ENCODE measurements around the gene SGMS2. TPM values are rescaled to one million over a fixed set of nuclear protein-coding genes. Genes with fewer than 3 reads are reported as not detected.

SGMS2 gene
- total RNA-seq, 1 experiment from 2014 or later = 58.7 TPM

DNA sequence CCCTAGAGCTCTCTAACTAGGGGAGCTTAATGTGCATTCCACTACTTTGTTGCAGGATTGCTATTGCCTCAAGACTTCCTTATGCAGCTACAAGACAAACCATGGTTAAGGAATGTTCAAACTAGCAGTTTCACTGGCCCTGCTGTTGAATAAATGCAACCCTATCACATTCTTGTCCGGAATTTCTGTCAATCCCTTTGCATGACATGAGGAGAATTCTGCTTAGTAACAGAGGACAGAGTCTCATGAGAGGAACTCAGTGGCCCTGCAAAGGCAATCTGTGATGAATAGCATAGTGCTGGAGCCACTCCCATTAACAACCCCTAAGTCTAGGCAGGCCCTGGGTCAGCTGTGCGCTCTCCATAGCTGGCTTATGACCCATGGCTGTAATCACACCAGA is 30.7 kb upstream of the SGMS2 start:
- Histone ChIP-seq H3K79me2 (ENCODE audit: low read length) (no peaks in the 10 kb centered on the region), H3K27me3 (ENCODE audit: low read length) (no peaks in the 10 kb centered on the region), H3K36me3 (ENCODE audit: low read depth, low read length) (no peaks in the 10 kb centered on the region), H3K4me1 (ENCODE audit: insufficient read depth, low read length) (peaks cover 7% of the 10 kb centered on the region; the same call in 1 of the 2 replicates), H3K4me3 (ENCODE audit: low read length) (no peak overlapping the region), H3K27ac (ENCODE audit: low read length) (no peak overlapping the region), H4K20me1 (ENCODE audit: low read length) (no peaks in the 10 kb centered on the region), H3K9me2 (replicated peaks; ENCODE audit: low read length) (no peaks in the 10 kb centered on the region), H3K4me2 (ENCODE audit: low read length) (no peak overlapping the region), H3K9ac (ENCODE audit: low read length) (no peak overlapping the region), H3K9me3 (ENCODE audit: low read length) (no peaks in the 10 kb centered on the region), H2AFZ (ENCODE audit: low read length) (no peak overlapping the region), H3F3A (ENCODE audit: low read length, unreplicated experiment) (no peaks in the 10 kb centered on the region)
- ChIA-PET POLR2A (ENCODE audit: unreplicated experiment) (no interaction called here), CTCF (no interaction called here)
- DNase-seq = no peak
- ATAC-seq = no peak
- intact Hi-C loops (cut with micrococcal nuclease) = no loop called here
- TF ChIP-seq EZH2phosphoT487 (IDR thresholded peaks at IDR 0.05; ENCODE audit: borderline replicate concordance, low read length) (no peak), EZH2 (IDR thresholded peaks at IDR 0.05; ENCODE audit: low read length, unreplicated experiment) (no peak)
- TF ChIP-seq, protein P1, sequence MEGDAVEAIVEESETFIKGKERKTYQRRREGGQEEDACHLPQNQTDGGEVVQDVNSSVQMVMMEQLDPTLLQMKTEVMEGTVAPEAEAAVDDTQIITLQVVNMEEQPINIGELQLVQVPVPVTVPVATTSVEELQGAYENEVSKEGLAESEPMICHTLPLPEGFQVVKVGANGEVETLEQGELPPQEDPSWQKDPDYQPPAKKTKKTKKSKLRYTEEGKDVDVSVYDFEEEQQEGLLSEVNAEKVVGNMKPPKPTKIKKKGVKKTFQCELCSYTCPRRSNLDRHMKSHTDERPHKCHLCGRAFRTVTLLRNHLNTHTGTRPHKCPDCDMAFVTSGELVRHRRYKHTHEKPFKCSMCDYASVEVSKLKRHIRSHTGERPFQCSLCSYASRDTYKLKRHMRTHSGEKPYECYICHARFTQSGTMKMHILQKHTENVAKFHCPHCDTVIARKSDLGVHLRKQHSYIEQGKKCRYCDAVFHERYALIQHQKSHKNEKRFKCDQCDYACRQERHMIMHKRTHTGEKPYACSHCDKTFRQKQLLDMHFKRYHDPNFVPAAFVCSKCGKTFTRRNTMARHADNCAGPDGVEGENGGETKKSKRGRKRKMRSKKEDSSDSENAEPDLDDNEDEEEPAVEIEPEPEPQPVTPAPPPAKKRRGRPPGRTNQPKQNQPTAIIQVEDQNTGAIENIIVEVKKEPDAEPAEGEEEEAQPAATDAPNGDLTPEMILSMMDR (conservative IDR thresholded peaks at IDR 0.05; ENCODE audit: low read depth, low read length) = no peak
- BruUV-seq (replicated peaks) = no TSS peak

DNA sequence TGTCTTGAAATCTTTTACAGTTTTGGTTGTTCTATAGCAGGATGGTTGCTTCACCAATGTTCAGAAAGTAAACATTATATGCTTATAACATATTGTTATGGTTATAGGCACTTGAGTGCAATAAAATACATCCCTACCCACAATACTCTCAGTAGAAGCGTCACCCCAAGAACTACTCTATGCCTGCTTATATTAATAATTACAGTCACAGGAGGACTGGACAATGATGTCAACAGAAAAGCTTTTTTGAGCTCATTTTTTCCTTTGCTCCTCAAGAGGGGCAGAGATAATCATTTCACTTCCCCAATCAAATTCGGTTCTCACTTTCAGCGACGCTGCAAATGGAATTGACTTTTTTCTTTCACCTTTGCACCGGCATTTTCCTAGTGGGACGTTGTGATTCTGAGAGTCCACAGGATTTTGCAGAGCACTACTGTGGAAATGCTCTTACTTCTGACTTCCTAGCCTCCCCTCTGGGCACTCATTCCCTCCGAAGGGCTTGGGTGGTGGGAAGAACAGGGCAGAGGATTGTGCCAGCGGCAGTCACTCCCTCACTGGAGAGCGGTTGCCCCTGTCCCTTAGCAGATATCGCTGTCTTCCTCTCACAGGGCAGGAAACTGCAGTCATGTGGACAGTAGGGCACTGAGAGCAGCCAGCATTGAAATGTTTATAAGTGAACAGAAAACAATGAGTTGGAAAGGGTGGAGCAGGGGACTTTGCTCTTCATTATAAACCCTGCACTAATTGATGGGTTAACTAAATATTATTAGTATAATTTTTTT is 24.9 kb upstream of the SGMS2 start:
- Histone ChIP-seq H3K36me3 (ENCODE audit: low read depth, low read length) (no peaks in the 10 kb centered on the region), H3K9me3 (ENCODE audit: low read length) (no peaks in the 10 kb centered on the region), H3K4me1 (ENCODE audit: insufficient read depth, low read length) (peaks cover 18% of the 10 kb centered on the region), H3K27me3 (ENCODE audit: low read length) (no peaks in the 10 kb centered on the region), H4K20me1 (ENCODE audit: low read length) (no peaks in the 10 kb centered on the region), H3K4me3 (ENCODE audit: low read length) (no peak overlapping the region), H3K9ac (ENCODE audit: low read length) (no peak overlapping the region), H3K9me2 (replicated peaks; ENCODE audit: low read length) (no peaks in the 10 kb centered on the region), H2AFZ (ENCODE audit: low read length) (no peak overlapping the region), H3K4me2 (ENCODE audit: low read length) (no peak overlapping the region), H3K27ac (ENCODE audit: low read length) (no peak overlapping the region), H3F3A (ENCODE audit: low read length, unreplicated experiment) (no peaks in the 10 kb centered on the region), H3K79me2 (ENCODE audit: low read length) (no peaks in the 10 kb centered on the region)
- intact Hi-C loops (cut with micrococcal nuclease) = no loop called here
- ChIA-PET POLR2A (ENCODE audit: unreplicated experiment) (no interaction called here), CTCF (no interaction called here)
- no peak for TF ChIP-seq EZH2phosphoT487 (IDR thresholded peaks at IDR 0.05; ENCODE audit: borderline replicate concordance, low read length)
- TF ChIP-seq, protein P1 (conservative IDR thresholded peaks at IDR 0.05; ENCODE audit: low read depth, low read length) = no peak
- TF ChIP-seq EZH2 (IDR thresholded peaks at IDR 0.05; ENCODE audit: low read length, unreplicated experiment) = no peak
- DNase-seq (no peak), ATAC-seq (no peak)
- BruUV-seq (replicated peaks) = no TSS peak

DNA sequence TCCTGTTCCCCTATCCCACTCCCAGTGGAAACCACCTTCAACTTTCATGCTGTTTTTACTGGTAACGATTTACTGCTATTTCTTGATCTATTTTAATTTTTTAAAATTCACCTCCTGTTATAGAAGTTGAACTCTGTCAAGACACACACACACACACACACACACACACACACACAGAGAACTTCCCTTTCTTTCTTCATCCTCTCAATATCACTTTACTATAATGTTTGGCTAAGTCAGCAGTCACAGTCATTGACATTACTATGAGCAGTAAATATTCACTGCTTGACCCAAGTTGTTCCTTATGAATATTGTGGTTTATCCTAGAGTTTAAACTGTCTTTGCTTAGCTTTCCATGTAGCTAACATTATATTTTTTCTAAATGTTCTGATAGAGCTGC is 24.0 kb upstream of the SGMS2 start:
- TF ChIP-seq EZH2phosphoT487 (IDR thresholded peaks at IDR 0.05; ENCODE audit: borderline replicate concordance, low read length) (no peak), EZH2 (IDR thresholded peaks at IDR 0.05; ENCODE audit: low read length, unreplicated experiment) (no peak)
- TF ChIP-seq, protein P1 (conservative IDR thresholded peaks at IDR 0.05; ENCODE audit: low read depth, low read length) = no peak
- H3K9me2 ChIP-seq (replicated peaks; ENCODE audit: low read length) = no peaks in the 10 kb centered on the region
- ChIA-PET POLR2A (ENCODE audit: unreplicated experiment) (no interaction called here), CTCF (no interaction called here)
- no TSS peak for BruUV-seq (replicated peaks)
- no peaks in the 10 kb centered on the region for H3K27me3 ChIP-seq (ENCODE audit: low read length)
- H2AFZ ChIP-seq (ENCODE audit: low read length) = no peak overlapping the region
- no peak for DNase-seq
- H3K27ac ChIP-seq (ENCODE audit: low read length) = no peak overlapping the region
- ATAC-seq = no peak
- no peak overlapping the region for H3K9ac ChIP-seq (ENCODE audit: low read length)
- H3F3A ChIP-seq (ENCODE audit: low read length, unreplicated experiment) = no peaks in the 10 kb centered on the region
- H3K4me3 ChIP-seq (ENCODE audit: low read length) = no peak overlapping the region
- H3K36me3 ChIP-seq (ENCODE audit: low read depth, low read length) = no peaks in the 10 kb centered on the region
- no peaks in the 10 kb centered on the region for H3K79me2 ChIP-seq (ENCODE audit: low read length)
- peaks cover 18% of the 10 kb centered on the region for H3K4me1 ChIP-seq (ENCODE audit: insufficient read depth, low read length)
- no peaks in the 10 kb centered on the region for H4K20me1 ChIP-seq (ENCODE audit: low read length)
- intact Hi-C loops (cut with micrococcal nuclease) = loop anchor here (1.0 kb wide), 1 partner anchor 24 kb away; the partner anchor contains the start of gene SGMS2
- H3K9me3 ChIP-seq (ENCODE audit: low read length) = no peaks in the 10 kb centered on the region
- no peak overlapping the region for H3K4me2 ChIP-seq (ENCODE audit: low read length)

Measured in PC-3 (cell line).